Measurements from ENCODE around the gene SPINT4.
"Not testable (repeated sequence)": the region's sequence is repeated elsewhere in the genome, so short reads cannot be mapped to it uniquely, and the experiment has no call there.

Gene SPINT4

DNA sequence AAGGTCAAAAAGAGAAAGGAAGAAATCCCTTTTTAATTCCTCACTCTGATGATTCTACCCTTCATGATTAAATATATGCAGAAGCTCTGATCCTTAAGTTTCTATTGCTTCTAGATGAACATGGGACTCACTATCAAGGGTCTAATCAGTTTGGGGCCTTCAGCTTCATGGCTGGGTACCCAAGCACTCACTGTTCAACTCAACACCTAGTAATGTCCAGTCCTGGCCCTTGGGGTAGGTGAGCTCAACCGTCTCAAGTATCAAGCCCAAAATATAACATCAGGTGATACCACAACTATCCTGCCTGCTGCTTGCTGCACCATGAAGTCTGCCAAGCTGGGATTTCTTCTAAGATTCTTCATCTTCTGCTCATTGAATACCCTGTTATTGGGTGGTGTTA, at the start of gene SPINT4:
Gene SPINT4 (plus strand): TSS at position 301 of the 400 bp plus-strand sequence. CDS start 21 bp downstream, at position 322.
- DNase-seq: no peak

DNA sequence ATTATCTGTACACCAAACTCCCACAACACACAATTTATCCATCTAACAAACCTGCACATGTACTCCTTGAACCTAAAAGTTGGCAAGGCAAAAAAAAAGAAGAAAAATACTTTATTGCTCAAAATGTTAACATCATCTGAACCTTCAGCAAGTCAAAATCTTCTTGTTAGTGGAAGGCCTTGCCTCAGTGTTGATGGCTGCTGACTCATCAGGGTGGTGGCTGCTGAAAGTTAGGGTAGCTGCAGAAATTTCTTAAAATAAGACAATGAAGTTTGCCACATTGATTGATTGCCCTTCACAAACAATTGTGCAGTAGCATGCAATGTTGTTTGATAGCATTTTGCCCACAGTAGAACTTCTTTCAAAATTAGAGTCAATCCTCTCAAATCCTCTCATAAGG, 49.4 kb upstream of the SPINT4 start:
- DNase-seq: no peak

- no peak for DNase-seq
Observed at GRCh38 chr20:45679650-45680049, 42.5 kb upstream of the SPINT4 start.

DNA sequence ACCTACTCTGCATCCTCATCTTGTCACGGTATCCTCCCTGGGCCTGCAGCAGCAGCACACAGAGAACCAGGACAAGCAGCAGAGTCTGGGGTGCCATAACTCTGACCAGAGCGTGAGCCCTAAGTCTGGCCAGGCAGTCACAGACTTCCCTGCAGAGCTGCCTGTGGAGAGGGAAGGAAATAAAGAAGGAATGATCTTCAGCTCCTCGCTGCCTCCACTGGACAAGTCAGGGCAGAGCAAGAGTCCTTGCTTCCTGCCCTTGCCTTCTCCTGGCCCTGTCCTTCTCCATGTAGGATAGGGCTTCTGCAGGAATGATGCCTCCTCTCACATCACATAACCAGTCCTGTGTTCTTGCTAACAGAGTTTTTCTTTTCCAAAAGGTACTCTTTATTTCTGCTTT, 36.3 kb upstream of the SPINT4 start:
- no peak for DNase-seq

- DNase-seq: not testable (repeated sequence)
Observed at GRCh38 chr20:45693346-45693745, 28.8 kb upstream of the SPINT4 start.

GRCh38 chr20:45695496-45695895, 26.7 kb upstream of the SPINT4 start:
- DNase-seq: no peak

- no peak for DNase-seq
Observed at GRCh38 chr20:45701104-45701503, 21.0 kb upstream of the SPINT4 start.

DNA sequence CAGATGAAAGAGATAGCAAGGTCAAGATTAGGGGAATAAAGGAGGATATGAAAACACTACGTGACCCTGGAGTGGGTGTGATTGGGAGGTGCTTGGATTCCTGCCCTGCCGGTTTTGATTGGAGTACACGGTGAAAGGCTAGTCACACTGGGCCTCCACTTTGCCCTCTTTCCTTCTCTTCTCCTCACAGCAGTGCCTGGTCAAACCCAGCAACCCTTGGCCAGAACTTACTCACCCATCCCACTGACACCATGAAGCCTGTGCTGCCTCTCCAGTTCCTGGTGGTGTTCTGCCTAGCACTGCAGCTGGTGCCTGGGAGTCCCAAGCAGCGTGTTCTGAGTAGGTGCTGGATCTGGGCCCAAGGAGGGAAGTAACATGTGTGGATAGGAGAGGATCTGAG, 20.3 kb upstream of the SPINT4 start, which contains the start of gene WFDC13:
Gene WFDC13 (plus strand): TSS at position 166 of the 400 bp plus-strand sequence. CDS start 86 bp downstream, at position 252.
- DNase-seq: no peak

- DNase-seq: no peak
Observed at GRCh38 chr20:45704969-45705637, 17.0 kb upstream of the SPINT4 start, which contains the start of gene WFDC10B. Gene WFDC10B, minus strand, starts transcription at chr20:45705019. Its CDS starts 19,027 bp downstream, at chr20:45685992.

DNA sequence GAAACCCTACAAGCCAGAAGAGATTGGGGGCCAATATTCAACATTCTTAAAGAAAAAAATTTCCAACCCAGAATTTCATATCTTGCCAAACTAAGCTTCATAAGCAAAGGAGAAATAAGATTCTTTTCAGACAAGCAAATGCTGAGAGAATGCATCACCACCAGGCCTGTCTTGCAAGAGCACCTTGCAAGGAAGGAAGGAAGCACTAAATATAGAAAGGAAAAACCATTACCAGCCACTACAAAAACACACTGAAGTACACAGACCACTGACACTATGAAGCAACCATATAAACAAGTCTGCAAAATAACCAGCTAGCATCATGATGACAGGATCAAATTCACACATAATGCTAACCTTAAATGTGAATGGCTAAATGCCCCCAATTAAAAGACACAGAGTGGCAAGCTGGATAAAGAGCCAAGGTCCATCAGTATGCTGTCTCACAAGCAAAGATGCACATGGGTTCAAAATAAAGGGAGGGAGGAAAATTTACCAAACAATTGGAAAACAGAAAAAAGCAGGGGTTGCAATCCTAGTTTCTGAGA, 5.9 kb upstream of the SPINT4 start:
- DNase-seq: not testable (repeated sequence)

DNA sequence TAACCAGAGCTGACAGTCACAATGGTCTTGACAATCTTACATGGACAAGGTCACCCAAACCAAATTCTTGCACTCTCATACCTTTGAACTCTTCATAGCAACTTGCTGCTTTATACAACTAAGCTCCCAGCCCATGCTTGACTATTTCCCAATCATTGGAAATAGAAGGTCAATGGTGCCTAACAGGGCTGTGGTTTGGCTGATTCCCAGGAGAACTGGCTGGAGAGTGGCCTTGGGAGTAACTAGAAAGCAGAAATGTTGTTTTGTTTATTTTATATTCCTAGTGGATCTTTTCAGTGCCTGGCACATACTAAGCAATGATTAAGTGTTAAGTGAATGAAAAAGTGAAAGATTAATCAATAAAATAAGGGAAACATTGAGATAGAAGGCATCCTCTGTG, 3.0 kb downstream of the SPINT4 start:
- DNase-seq: no peak

DNA sequence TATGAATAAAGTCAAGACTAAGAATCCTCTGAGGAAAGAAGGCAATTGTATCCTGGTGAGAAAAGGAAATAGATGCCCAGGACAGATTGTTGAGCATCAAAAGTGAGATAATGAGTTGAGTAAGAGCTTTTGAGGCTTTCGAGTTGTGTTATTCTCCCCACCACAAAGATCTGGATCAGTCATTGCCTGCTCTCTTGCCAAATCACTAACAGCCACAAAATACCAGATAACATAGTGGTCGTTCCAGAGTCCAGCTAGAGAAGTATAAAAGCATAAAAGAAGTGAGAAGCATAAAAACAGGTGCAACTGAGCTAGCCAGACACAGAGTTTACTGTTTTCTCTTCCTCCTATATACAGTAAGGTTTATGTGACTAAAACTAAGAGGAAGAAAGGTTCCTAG, 4.9 kb downstream of the SPINT4 start:
- no peak for DNase-seq

- no peak for DNase-seq
Observed at GRCh38 chr20:45732199-45732598, 10.1 kb downstream of the SPINT4 start.

- DNase-seq: no peak
Observed at GRCh38 chr20:45735552-45735951, 13.4 kb downstream of the SPINT4 start.

DNA sequence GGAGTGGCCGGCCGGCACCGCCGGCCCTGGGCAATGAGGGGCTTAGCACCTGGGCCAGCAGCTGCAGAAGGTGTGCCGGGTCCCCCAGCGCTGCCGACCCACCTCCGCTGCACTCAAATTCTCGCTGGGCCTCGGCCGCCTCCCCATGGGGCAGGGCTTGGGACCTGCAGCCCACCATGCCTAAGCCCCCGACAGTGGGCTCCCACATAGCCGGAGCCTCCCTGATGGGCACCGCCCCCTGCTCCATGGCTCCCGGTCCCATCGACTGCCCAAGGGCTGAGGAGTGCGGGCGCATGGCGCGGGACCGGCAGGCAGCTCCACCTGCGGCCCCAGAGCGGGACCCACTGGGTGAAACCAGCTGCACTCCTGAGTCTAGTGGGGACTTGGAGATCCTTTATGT, 13.8 kb downstream of the SPINT4 start:
- no peak for DNase-seq

DNA sequence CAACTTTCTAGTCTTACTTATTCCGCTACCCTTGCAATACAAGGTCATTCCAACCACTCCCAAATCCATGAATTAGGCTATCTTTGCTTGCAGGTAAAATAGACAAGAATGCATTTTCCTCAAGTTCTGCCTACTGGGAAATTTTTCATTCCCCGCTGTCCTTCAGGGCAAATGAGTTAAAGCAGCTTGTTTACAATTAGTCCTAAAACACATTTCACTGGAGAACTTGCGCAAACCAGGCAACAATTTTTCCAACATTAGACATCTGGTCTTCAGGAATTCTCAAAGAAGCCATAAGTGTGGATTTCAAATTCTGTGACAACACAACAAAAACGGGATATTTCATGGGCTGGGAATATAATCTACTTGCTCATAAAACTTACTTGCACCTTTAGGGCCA, 20.4 kb downstream of the SPINT4 start:
- DNase-seq: no peak

DNA sequence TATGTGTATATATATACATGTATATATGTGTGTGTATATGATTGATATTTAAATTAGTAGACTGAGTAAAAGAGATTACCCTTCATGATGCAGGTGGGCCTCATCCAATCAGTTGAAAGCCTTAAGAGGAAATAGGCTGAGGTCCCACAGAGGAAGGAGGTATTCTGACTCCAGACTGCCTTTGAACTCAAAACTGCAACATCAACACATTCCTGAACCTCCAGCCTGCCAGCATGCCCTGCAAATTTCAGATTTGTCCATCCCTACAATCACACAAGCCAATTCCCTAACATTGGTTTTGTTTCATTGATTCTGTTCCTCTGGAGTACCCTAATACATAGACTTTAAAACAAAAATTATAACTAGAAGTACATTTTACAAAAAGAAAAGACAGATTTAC, 22.9 kb downstream of the SPINT4 start:
- DNase-seq: no peak

DNA sequence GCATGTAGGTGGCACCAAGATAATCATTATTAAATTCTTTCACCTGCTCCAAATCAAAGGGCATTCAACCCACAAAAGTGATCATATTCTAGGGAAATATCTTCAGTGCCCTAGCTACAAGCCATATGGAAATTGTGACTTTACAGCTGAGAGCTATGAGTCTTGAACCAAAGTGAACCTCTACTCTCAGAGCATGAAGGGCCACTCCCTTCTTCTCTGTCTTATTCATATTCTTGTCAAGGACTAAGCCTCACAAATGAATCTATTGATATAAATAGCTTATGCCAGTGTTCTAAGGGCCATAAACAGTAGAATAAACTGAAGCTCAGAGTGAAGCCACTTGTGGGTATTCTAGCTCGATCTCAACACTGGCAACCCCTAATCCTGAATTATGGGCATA, 29.6 kb downstream of the SPINT4 start:
- no peak for DNase-seq

DNA sequence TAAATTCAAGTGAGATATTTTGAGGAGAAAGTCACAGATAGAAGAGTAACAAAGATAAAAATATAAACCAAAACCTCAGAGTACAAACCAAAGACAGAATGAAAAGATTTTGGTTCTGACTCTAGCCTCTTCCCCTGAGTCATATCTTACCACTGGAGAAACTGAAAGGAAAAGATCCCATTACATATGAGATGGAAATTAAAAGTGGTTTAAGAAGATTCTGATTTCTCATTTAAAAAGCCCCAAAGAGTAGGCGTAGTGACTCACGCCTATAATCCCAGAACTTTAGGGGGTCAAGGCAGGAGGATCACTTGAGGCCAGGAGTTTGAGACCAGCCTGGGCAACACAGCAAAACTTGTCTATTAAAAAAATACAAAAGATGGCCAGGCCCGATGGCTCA, 30.6 kb downstream of the SPINT4 start:
- DNase-seq: no peak

DNA sequence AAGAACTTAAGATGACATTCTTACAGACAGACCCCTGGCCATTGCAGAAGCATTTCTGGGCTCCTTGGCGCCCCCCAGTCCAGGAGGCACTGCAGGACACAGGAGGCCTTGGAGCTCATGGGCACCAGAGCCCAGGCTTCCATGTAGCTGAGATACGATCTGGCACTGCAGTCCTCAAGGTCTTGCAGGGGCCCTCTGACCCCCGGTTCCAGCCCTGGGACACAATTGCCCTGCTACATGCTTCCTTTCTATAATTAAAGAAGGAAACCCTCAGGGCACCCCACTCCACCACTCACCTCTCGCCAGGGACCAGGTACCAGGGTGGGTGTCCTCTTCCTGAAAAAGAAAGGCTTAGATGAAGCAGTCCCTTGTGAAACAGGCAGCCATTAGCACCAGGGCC, 35.9 kb downstream of the SPINT4 start:
- no peak for DNase-seq

- not testable (repeated sequence) for DNase-seq
Observed at GRCh38 chr20:45759921-45760320, 37.8 kb downstream of the SPINT4 start.

- not testable (repeated sequence) for DNase-seq
Observed at GRCh38 chr20:45761966-45762365, 39.8 kb downstream of the SPINT4 start.

DNA sequence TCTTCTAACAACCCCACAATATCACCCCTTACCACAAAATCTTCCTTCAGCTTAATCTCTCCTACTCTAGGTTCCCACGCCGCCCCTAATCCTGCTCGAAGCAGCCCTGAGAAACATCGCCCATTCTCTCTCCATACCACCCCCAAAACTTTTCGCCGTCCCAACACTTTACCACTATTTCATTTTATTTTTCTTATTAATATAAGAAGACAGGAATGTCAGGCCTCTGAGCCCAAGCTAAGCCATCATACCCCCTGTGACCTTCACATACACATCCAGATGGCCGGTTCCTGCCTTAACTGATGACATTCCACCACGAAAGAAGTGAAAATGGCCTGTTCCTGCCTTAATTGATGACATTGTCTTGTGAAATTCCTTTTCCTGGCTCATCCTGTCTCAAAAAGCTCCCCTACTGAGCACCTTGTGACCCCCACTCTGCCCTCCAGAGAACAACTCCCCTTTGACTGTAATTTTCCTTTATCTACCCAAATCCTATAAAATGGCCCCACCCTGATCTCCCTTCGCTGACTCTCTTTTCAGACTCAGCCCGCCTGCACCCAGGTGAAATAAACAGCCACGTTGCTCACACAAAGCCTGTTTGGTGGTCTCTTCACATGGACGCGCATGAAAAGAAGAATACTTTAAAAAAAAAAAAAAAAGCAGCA, 42.6 kb downstream of the SPINT4 start:
- not testable (repeated sequence) for DNase-seq

- DNase-seq: no peak
Observed at GRCh38 chr20:45765307-45765875, 43.2 kb downstream of the SPINT4 start.

Measured in NCI-H1436 treated with DMSO at 0.1 percent for 48 hours (cell line).